Mucosa of descending colon (tissue), 3 donors: Measurements from ENCODE around the gene F10. TPM values are rescaled to one million over a fixed set of nuclear protein-coding genes. Genes with fewer than 3 reads are reported as not detected.

Experiments used
- ATAC-seq: fragments of 200-7000 bp; cut with Tn5 transposase; one replicate; pipeline ENCODE4 v1.9.1; 2020; ENCODE audit warnings: mild to moderate bottlenecking, moderate library complexity
- DNase-seq, 3 donors: peaks; one replicate each; pipeline ENCODE4 v3.0.0-alpha.2; 2020
- H3K36me3 ChIP-seq: fragments of 200-600 bp; one replicate; pipeline ENCODE4 v1.8.0; 2021; ENCODE audit warnings: low read depth, mild to moderate bottlenecking
- H3K4me1 ChIP-seq: fragments of 200-600 bp; one replicate; pipeline ENCODE4 v1.8.0; 2021; ENCODE audit warnings: low read depth, mild to moderate bottlenecking
- H3K4me3 ChIP-seq: fragments of 200-600 bp; one replicate; pipeline ENCODE4 v1.8.0; 2021; ENCODE audit warnings: mild to moderate bottlenecking
- H3K9me3 ChIP-seq: fragments of 200-600 bp; one replicate; pipeline ENCODE4 v1.8.0; 2021; ENCODE audit warnings: mild to moderate bottlenecking
- CTCF ChIP-seq: fragments of 200-600 bp; IDR thresholded peaks from one replicate; pipeline ENCODE4 v1.8.0; 2022; ENCODE audit warnings: antibody characterized with exemption, mild to moderate bottlenecking
- intact Hi-C, 2 donors: fragments of 100-400 bp; cut with DNase I in 1 of 2; cut with micrococcal nuclease in 1 of 2; formaldehyde crosslinking; loops; one replicate each; pipeline versions ENCODE4 v1.11.0 to v1.11.1; 2022; cut with DNase I, micrococcal nuclease
- total RNA-seq, 3 donors: library from RNA; stranded (reverse); fragmentation: NEBNext Ultra II Directional in 2 of 3; extraction: Animal tissue kit (Norgen Biotek cat#: 25700) in 2 of 3; gene quantifications; one replicate each; pipeline versions ENCODE4 v1.2.1 to v1.2.4, GENCODE V29; 2021 to 2023
- donor health status: DM: no; HTN: no; CAD: no; lungs with moderate emphysema.
- donor health status: DM: no; HTN: no; CAD: no.
- donor health status: DM: no; HTN: yes; CAD: no.

Gene F10
- total RNA-seq, 3 donors from 2014 or later, result 1.3 to 3.5 (median 2.0) TPM

- DNase-seq (no peak), ATAC-seq (peak; percentile 43)
- TF ChIP-seq CTCF, result no peak
- intact Hi-C loops, result no loop called here
- no peak overlapping the region for H3K4me3 ChIP-seq
- H3K9me3 ChIP-seq, result no peaks in the 10 kb centered on the region
- no peaks in the 10 kb centered on the region for H3K36me3 ChIP-seq
- H3K4me1 ChIP-seq, result peaks cover 2% of the 10 kb centered on the region
Measured at GRCh38 chr13:113170511-113170910, 47.9 kb downstream of the F10 start.

DNA sequence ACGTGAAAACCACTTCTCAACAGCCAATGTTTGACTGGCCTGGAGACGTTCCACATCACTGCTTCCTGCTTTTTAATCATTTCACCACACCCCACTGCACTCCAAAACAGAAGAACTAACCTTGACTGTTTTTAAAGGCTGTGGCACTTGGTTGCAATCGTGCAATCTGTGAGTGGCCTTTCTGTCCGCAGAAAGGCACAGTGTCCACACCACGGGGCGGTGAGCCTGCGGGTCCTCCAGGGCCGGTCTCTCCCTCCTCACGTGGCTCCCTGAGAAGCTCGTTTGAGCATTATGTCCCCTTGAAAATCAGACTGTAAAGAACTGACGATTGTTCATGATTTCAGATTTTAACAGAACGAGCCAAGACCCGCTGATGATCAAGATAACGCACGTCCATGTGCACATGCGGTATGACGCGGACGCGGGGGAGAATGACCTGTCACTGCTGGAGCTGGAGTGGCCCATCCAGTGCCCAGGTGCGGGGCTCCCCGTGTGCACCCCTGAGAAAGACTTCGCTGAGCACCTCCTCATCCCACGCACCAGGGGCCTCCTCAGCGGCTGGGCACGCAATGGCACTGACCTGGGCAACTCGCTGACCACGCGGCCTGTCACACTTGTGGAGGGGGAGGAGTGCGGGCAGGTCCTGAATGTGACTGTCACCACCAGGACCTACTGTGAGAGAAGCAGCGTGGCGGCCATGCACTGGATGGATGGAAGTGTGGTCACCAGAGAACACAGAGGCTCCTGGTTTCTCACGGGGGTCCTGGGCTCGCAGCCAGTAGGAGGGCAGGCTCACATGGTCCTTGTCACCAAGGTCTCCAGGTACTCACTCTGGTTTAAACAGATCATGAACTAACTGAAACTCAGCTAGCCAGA lies 48.9 kb downstream of the F10 start:
- no peaks in the 10 kb centered on the region for H3K36me3 ChIP-seq
- no peak for DNase-seq
- TF ChIP-seq CTCF, result no peak
- H3K4me3 ChIP-seq, result no peak overlapping the region
- ATAC-seq, result no peak
- peaks cover 3% of the 10 kb centered on the region for H3K4me1 ChIP-seq
- intact Hi-C loops, result no loop called here
- H3K9me3 ChIP-seq, result no peaks in the 10 kb centered on the region

DNA sequence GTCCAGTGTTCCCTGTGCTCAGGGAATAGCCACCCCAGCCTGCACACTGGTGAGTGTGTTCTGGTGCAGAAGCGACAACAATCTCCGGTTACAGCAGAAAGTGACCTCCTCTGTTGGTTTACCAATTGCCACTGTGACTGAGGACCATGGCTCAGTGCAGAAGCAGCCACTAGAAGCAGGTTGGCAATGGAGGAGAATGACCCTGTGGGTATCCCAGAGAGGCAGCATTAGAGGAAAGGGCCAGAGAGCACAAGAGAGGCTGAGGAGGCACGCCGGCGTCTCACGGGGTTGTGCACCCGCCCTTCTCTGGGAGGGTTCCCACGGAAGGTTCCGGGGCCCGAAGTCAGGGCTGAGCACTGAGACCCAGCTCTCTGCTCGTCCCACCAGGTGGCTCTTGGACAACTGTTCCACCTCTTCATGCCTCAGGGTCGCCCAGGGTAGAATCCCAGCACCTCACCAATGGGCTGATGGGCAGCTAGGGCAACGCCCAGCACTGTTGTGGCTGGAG lies 49.9 kb downstream of the F10 start:
- no peak for DNase-seq
- ATAC-seq, result no peak
- Histone ChIP-seq H3K4me3 (no peak overlapping the region), H3K4me1 (peaks cover 4% of the 10 kb centered on the region), H3K9me3 (no peaks in the 10 kb centered on the region), H3K36me3 (no peaks in the 10 kb centered on the region)
- intact Hi-C loops, result no loop called here
- TF ChIP-seq CTCF, result no peak

DNA sequence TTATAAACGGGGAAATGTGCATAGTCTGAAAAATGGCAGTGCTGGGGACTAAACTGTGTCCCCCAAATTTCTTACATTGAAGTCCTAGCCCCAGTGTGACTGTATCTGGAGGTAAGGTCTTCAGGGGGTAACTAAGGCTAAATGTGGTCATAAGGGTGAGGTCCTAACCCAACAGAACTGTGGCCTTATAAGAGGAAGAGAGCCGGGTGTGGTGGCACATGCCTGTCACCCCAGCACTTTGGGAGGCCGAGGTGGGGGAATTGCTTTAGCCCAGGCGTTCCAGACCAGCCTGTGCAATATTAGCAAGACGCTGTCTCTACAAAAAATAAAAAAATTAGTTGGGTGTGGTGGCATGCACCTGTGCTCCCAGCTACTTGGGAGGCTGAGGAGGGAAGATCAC lies 53.7 kb downstream of the F10 start:
- Histone ChIP-seq H3K4me3 (no peak overlapping the region), H3K4me1 (peaks cover 3% of the 10 kb centered on the region), H3K9me3 (no peaks in the 10 kb centered on the region), H3K36me3 (peaks cover 6% of the 10 kb centered on the region)
- TF ChIP-seq CTCF, result no peak
- peak; percentile 92 for ATAC-seq
- intact Hi-C loops, result no loop called here
- DNase-seq, result no peak

DNA sequence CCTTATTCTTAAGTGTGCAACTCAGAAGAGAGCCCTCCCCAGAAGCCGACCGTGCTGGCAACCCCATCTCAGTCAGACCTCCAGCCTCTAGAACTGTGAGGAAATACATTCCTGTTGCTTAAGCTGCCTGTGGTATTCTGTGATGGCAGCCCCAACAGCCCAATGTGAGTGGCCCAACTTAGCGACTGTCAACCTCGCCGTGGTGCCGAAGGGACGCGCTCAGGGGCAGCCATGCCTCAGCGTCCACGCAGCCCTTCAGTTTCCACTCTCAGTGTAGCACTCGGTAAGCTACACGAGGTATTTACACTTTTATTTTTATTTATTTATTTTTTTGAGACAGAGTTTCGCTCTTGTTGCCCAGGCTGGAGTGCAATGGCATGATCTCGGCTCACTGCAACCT lies 54.2 kb downstream of the F10 start:
- ATAC-seq (no peak), DNase-seq (no peak)
- Histone ChIP-seq H3K4me3 (no peak overlapping the region), H3K9me3 (no peaks in the 10 kb centered on the region), H3K36me3 (peaks cover 6% of the 10 kb centered on the region), H3K4me1 (peaks cover 3% of the 10 kb centered on the region)
- intact Hi-C loops, result no loop called here
- no peak for TF ChIP-seq CTCF
